Keratinocyte (primary cell): ENCODE data around the gene PDIA4. TPM values are rescaled to one million over a fixed set of nuclear protein-coding genes. Genes with fewer than 3 reads are reported as not detected.
"Not testable (repeated sequence)": the region's sequence is repeated elsewhere in the genome, so short reads cannot be mapped to it uniquely, and the experiment has no call there.

ENCODE experiments used
- DNase-seq: peaks from one replicate; pipeline ENCODE4 v3.0.0-alpha.2; 2011; ENCODE audit warnings: low read depth, missing footprints, low spot score
- FAIRE-seq: peaks from 2 replicates; lab custom pipeline; 2011; peaks lifted over from hg19 to GRCh38; lab: Jason Lieb, UNC
- H2AFZ ChIP-seq: 2 replicates; pipeline ENCODE4 v1.6.0; 2012; ENCODE audit warnings: low read length, control low read depth, inconsistent platforms; ENCODE audit not compliant: control insufficient read depth
- H3K27ac ChIP-seq: 2 replicates; pipeline ENCODE4 v1.5.1; 2011; ENCODE audit warnings: low read length; ENCODE audit not compliant: control insufficient read depth, insufficient read depth
- H3K27me3 ChIP-seq: 3 replicates; pipeline ENCODE4 v1.6.0; 2011; ENCODE audit warnings: low read length; ENCODE audit not compliant: control insufficient read depth, insufficient read depth; ENCODE audit errors: extremely low read depth
- H3K36me3 ChIP-seq, 2 experiments: 2 replicates in 1 of 2; 3 replicates in 1 of 2; pipeline ENCODE4 v1.5.1; 2011; ENCODE audit warnings: low read length in 2 of 2, mild to moderate bottlenecking in 1 of 2; ENCODE audit not compliant: control insufficient read depth in 2 of 2, insufficient read depth in 2 of 2; ENCODE audit errors: extremely low read depth in 1 of 2
- H3K4me1 ChIP-seq: 3 replicates; pipeline ENCODE4 v1.5.1; 2011; ENCODE audit warnings: low read length; ENCODE audit not compliant: control insufficient read depth, insufficient read depth; ENCODE audit errors: extremely low read depth
- H3K4me2 ChIP-seq: 3 replicates; pipeline ENCODE4 v1.6.0; 2011; ENCODE audit warnings: low read depth, low read length; ENCODE audit not compliant: control insufficient read depth, insufficient read depth; ENCODE audit errors: extremely low read depth
- H3K4me3 ChIP-seq, 3 experiments: fragments of 200-600 bp in 1 of 3; sonication (generic) in 1 of 3; 2 replicates in 2 of 3; 3 replicates in 1 of 3; pipeline ENCODE4 v1.5.1; 2011 to 2016; ENCODE audit warnings: low read length in 3 of 3, mild to moderate bottlenecking in 3 of 3, control low read depth in 2 of 3, inconsistent platforms in 1 of 3, low read depth in 1 of 3, mixed read lengths in 1 of 3, mixed run types in 1 of 3, moderate library complexity in 1 of 3; ENCODE audit not compliant: control insufficient read depth in 2 of 3, insufficient read depth in 2 of 3; ENCODE audit errors: extremely low read depth in 1 of 3
- H3K79me2 ChIP-seq: 2 replicates; pipeline ENCODE4 v1.6.0; 2012; ENCODE audit warnings: low read length; ENCODE audit not compliant: control insufficient read depth, insufficient read depth
- H3K9ac ChIP-seq: 3 replicates; pipeline ENCODE4 v1.6.0; 2011; ENCODE audit warnings: low read length; ENCODE audit not compliant: control insufficient read depth, insufficient read depth; ENCODE audit errors: extremely low read depth
- H3K9me1 ChIP-seq: 3 replicates; pipeline ENCODE4 v1.6.0; 2011; ENCODE audit warnings: low read length; ENCODE audit not compliant: control insufficient read depth, insufficient read depth; ENCODE audit errors: extremely low read depth
- H3K9me3 ChIP-seq: 2 replicates; pipeline ENCODE4 v1.5.1; 2012; ENCODE audit warnings: low read depth, low read length; ENCODE audit not compliant: control insufficient read depth
- H4K20me1 ChIP-seq: 3 replicates; pipeline ENCODE4 v1.6.0; 2011; ENCODE audit warnings: low read length; ENCODE audit not compliant: control insufficient read depth, insufficient read depth; ENCODE audit errors: extremely low read depth
- CTCF ChIP-seq, 3 experiments: IDR thresholded peaks in 1 of 3; conservative IDR thresholded peaks in 1 of 3; optimal IDR thresholded peaks in 1 of 3; 2 replicates in 2 of 3; 3 replicates in 1 of 3; pipeline versions ENCODE3 to v1.5.1; 2011; ENCODE audit warnings: low read length in 3 of 3, mild to moderate bottlenecking in 3 of 3, moderate library complexity in 2 of 3, control low read depth in 1 of 3, inconsistent platforms in 1 of 3; ENCODE audit not compliant: insufficient read depth in 2 of 3; ENCODE audit errors: extremely low read depth in 1 of 3
- EZH2 ChIP-seq: IDR thresholded peaks from one replicate; pipeline ENCODE4 v1.6.1; 2012; ENCODE audit warnings: inconsistent platforms, mild to moderate bottlenecking, low read length, moderate library complexity
- dilution Hi-C: fragments of 300-500 bp; cut with MboI; formaldehyde crosslinking; loops from one replicate; pipeline ENCODE4 v1.7.0; 2020; ENCODE audit warnings: low sequenced_read_pairs; ENCODE audit not compliant: extremely low pct_ligation_motif_present
- polyA plus RNA-seq, 5 experiments: library from polyadenylated mRNA; depleted of rRNA in 3 of 5; stranded (reverse) in 3 of 5; stranded (forward) in 1 of 5; unstranded in 1 of 5; fragments of >200 nt; gene quantifications; 1 replicate in 1 of 5; 2 replicates in 3 of 5; 3 replicates in 1 of 5; pipeline versions ENCODE4 v1.2.1 to v1.2.3, GENCODE V29; 2011 to 2012; ENCODE audit warnings: missing spikeins in 2 of 5, low read depth in 1 of 5, low replicate concordance in 1 of 5

The PDIA4 gene
- polyA plus RNA-seq, 1 donor (not counting 4 experiments of a cell fraction or from before 2014, with no cell fraction given), result 145 TPM

- no peaks in the 10 kb centered on the region for H3K9me3 ChIP-seq
- H3K27ac ChIP-seq, result no peak overlapping the region
- H3K4me1 ChIP-seq, result no peaks in the 10 kb centered on the region
- no peaks in the 10 kb centered on the region for H4K20me1 ChIP-seq
- H2AFZ ChIP-seq, result no peak overlapping the region
- no peaks in the 10 kb centered on the region for H3K36me3 ChIP-seq
- H3K4me2 ChIP-seq, result no peak overlapping the region
- no peak overlapping the region for H3K4me3 ChIP-seq
- FAIRE-seq (no peak), DNase-seq (no peak)
- no peaks in the 10 kb centered on the region for H3K79me2 ChIP-seq
- H3K9ac ChIP-seq, result no peak overlapping the region
- H3K27me3 ChIP-seq, result no peaks in the 10 kb centered on the region
- H3K9me1 ChIP-seq, result no peaks in the 10 kb centered on the region
- TF ChIP-seq CTCF (optimal IDR thresholded peaks at IDR 0.05 in 1 of 3, IDR thresholded peaks at IDR 0.05 in 1 of 3, conservative IDR thresholded peaks at IDR 0.05 in 1 of 3; ENCODE audit: extremely low read depth in 1 of 3, insufficient read depth in 2 of 3, low read length in 3 of 3), result no peak
- TF ChIP-seq EZH2, result no peak
- dilution Hi-C loops, result no loop called here
These were observed 15.6 kb upstream of the PDIA4 start for GRCh38 chr7:149043936-149044335.

- Histone ChIP-seq H2AFZ (no peak overlapping the region), H3K4me3 (no peak overlapping the region), H4K20me1 (no peaks in the 10 kb centered on the region), H3K4me2 (no peak overlapping the region), H3K9me3 (peaks cover 2% of the 10 kb centered on the region), H3K79me2 (no peaks in the 10 kb centered on the region), H3K27ac (no peak overlapping the region), H3K9me1 (no peaks in the 10 kb centered on the region), H3K9ac (no peak overlapping the region), H3K27me3 (no peaks in the 10 kb centered on the region), H3K4me1 (no peaks in the 10 kb centered on the region), H3K36me3 (no peaks in the 10 kb centered on the region)
- FAIRE-seq (no peak), DNase-seq (no peak)
- TF ChIP-seq EZH2 (no peak), CTCF (optimal IDR thresholded peaks at IDR 0.05 in 1 of 3, IDR thresholded peaks at IDR 0.05 in 1 of 3, conservative IDR thresholded peaks at IDR 0.05 in 1 of 3; ENCODE audit: extremely low read depth in 1 of 3, insufficient read depth in 2 of 3, low read length in 3 of 3) (no peak)
- dilution Hi-C loops, result no loop called here
These were observed 13.0 kb upstream of the PDIA4 start for GRCh38 chr7:149041350-149041749.

- dilution Hi-C loops, H3K4me1 ChIP-seq, H4K20me1 ChIP-seq, H3K36me3 ChIP-seq, H3K27me3 ChIP-seq, H3K9me3 ChIP-seq, H3K79me2 ChIP-seq, H3K4me3 ChIP-seq, H3K9me1 ChIP-seq, FAIRE-seq, H3K4me2 ChIP-seq, H2AFZ ChIP-seq, DNase-seq, H3K9ac ChIP-seq, H3K27ac ChIP-seq: not testable (repeated sequence)
These were observed 10.3 kb upstream of the PDIA4 start for GRCh38 chr7:149038641-149039040.
